A549 (cell line): ENCODE measurements around the gene TXNDC15.
"Not testable (repeated sequence)": the region's sequence is repeated elsewhere in the genome, so short reads cannot be mapped to it uniquely, and the experiment has no call there.

Experiments
- BHLHE40 ChIP-seq: IDR thresholded peaks from 2 replicates; pipeline ENCODE4 v1.6.1; 2012; ENCODE audit warnings: low read depth, low read length, inconsistent platforms
- CTCF ChIP-seq: fragments of >200 bp; sonication (Bioruptor Twin); formaldehyde crosslinking; IDR thresholded peaks from 3 replicates; pipeline ENCODE4 v1.5.1; 2016
- ELK1 ChIP-seq: fragments of 150-350 bp; IDR thresholded peaks from 2 replicates; pipeline ENCODE4 v1.6.1; 2014; ENCODE audit warnings: low read depth, mild to moderate bottlenecking, low read length
- HDAC2 ChIP-seq: fragments of 200-600 bp; sonication (generic); IDR thresholded peaks from 2 replicates; pipeline ENCODE4 v1.6.1; 2016
- HOXB5 ChIP-seq: fragments of 250-450 bp; sonication (Bioruptor Pico); IDR thresholded peaks from 2 replicates; pipeline ENCODE4 v1.5.0; 2020; ENCODE audit warnings: mild to moderate bottlenecking, moderate library complexity
- KDM1A ChIP-seq: fragments of 200-600 bp; sonication (generic); IDR thresholded peaks from 2 replicates; pipeline ENCODE4 v1.6.1; 2016; ENCODE audit warnings: low read depth, mild to moderate bottlenecking
- MYC ChIP-seq: IDR thresholded peaks from 2 replicates; pipeline ENCODE4 v1.6.1; 2012; ENCODE audit warnings: mild to moderate bottlenecking, inconsistent platforms, low read length, improper control_type of control experiment, borderline replicate concordance
- NFE2L2 ChIP-seq: fragments of 150-350 bp; conservative IDR thresholded peaks from 2 replicates; pipeline ENCODE4 v1.6.1; 2014; ENCODE audit warnings: low read length
- PBX3 ChIP-seq: IDR thresholded peaks from 2 replicates; pipeline ENCODE4 v1.6.1; 2012
- POLR2A ChIP-seq: IDR thresholded peaks from 2 replicates; pipeline ENCODE4 v1.6.1; 2012; ENCODE audit warnings: mild to moderate bottlenecking, low read length
- RAD21 ChIP-seq, 2 experiments: fragments of >200 bp in 1 of 2; sonication (Bioruptor Twin) in 1 of 2; formaldehyde crosslinking in 1 of 2; IDR thresholded peaks in 1 of 2; conservative IDR thresholded peaks in 1 of 2; 2 replicates in 1 of 2; 3 replicates in 1 of 2; pipeline ENCODE4 v1.6.1; 2012 to 2018; ENCODE audit warnings: inconsistent platforms in 1 of 2
- RCOR1 ChIP-seq: fragments of 150-350 bp; IDR thresholded peaks from 2 replicates; pipeline ENCODE4 v1.6.1; 2014; ENCODE audit warnings: antibody characterized with exemption, low read length, low read depth
- REST ChIP-seq: fragments of 200-600 bp; sonication (generic); IDR thresholded peaks from 2 replicates; pipeline ENCODE4 v1.6.1; 2016; ENCODE audit warnings: antibody characterized with exemption, mild to moderate bottlenecking, moderate library complexity
- TP53 ChIP-seq: fragments of 250-450 bp; sonication (Bioruptor Pico); IDR thresholded peaks from 2 replicates; pipeline ENCODE4 v1.5.0; 2021; ENCODE audit warnings: mild to moderate bottlenecking, moderate library complexity

GRCh38 chr5:134838361-134838760 is 35.8 kb upstream of the TXNDC15 start:
- not testable (repeated sequence) for TF ChIP-seq CTCF; RCOR1; HDAC2; REST; HOXB5; PBX3; POLR2A; ELK1; MYC; TP53; BHLHE40; NFE2L2; KDM1A; RAD21 (conservative IDR thresholded peaks at IDR 0.05 in 1 of 2, IDR thresholded peaks at IDR 0.05 in 1 of 2)
